NCI-H82 treated with DMSO at 0.1 percent for 48 hours (cell line): ENCODE results near the gene GCLC.
"Not testable (repeated sequence)": the region's sequence is repeated elsewhere in the genome, so short reads cannot be mapped to it uniquely, and the experiment has no call there.

Experiments
- DNase-seq: peaks from one replicate; lab custom pipeline; 2025; ENCODE audit not compliant: unreplicated experiment; lab: John Stamatoyannopoulos, UW

GCLC gene

DNA sequence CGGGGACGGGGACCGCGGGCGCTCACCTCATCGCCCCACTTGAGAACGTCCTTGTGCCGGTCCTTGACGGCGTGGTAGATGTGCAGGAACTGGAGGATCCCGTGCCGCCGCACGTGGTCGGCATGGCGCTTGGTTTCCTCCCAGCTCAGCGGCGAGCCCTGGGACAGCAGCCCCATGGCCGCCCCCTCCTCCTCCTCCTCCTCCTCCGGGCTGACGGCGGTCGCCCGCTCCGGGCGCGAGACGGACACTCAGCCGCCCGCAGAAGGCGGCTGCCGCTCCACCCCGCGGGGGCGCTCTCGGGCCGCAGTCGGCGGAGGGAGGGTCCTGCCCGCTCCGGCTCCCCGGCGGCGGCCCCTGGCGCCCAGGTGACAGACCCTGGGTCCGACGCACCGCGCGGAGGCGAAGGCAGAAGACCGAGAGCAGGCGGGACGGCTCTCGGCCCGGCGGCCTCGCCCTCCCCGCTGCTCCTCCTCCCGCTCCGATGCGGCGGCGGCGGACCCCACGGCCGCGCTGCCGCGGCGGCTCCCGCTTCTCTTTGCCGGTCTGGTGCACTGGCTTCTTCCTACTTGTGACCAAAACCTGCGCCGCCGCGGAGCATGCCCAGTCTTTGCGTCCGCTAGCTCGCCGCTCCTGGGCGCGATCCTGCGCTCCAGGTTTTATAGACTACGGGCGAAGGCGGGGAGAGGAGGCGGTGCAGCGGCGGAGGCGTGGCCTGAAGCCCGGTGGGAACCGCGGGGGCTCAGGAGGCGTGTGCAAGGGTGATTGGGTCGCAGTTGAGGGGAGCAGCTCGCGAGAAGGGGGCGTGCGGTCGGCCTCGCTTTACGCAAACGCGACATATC lies at the start of gene GCLC:
Gene GCLC, minus strand, starts transcription at position 632 of the 839 bp plus-strand sequence. Its CDS starts 456 bp downstream, at position 176.
- peak; percentile 88 for DNase-seq

DNA sequence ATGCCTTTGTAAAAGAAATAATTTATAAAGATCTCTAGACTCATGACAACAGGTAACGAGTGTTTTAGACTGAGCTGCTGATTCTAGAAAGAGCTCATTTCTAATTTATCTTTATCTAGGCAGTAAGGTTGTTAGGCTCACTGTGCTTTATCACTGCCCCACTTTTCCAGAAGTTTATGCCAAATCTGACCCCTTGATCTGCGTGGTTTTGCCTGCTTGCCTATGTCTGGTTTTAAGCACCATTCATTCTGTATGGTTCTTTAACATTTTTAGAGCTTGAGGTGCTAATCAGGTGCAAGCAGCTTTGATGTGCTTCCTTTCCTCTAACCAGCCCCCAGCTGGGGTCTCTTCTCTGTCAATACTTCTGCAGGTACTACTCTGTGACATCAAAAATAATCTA lies 49.7 kb upstream of the GCLC start:
- DNase-seq: no peak

DNA sequence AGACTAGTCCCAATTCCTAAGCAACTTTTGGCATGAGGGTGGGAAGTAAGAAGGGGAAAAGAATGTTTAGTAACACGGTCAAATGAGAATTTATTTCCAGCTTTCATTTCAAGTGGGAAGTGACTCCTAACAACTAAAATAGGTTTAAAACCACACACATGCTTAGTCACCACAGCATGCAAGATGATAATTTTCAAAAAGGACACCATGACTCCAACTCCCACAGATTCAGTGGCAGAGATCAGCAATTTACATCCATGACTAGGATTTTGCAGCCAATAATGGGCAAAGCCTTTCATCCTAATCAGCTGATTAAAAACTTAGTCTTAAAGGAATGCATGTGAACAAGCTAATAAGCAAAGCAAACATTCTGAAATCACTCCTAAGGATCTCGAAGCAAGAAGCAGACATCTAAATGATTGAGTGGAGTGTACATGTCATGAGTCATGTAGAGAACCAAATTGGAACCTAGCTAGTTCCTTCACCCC lies 48.1 kb upstream of the GCLC start:
- no peak for DNase-seq

DNA sequence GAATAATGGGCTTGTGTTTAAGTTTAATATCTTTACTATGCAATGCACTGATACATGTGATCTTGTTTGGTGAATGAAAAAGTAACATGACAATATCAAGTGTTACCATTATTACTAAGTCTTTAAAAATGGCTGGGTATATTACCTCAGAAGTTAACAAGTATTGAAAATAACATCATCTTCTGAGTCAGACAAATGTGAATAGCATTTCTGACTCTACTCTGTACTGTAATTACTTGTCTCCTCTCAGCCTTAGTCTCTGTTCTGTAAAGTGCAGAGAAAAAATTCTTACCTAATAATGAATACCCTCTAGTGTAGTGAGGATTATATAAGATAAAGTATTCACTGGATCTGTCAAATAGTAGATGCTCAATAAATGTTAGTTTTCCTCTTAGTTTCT lies 47.0 kb upstream of the GCLC start:
- DNase-seq: no peak

DNA sequence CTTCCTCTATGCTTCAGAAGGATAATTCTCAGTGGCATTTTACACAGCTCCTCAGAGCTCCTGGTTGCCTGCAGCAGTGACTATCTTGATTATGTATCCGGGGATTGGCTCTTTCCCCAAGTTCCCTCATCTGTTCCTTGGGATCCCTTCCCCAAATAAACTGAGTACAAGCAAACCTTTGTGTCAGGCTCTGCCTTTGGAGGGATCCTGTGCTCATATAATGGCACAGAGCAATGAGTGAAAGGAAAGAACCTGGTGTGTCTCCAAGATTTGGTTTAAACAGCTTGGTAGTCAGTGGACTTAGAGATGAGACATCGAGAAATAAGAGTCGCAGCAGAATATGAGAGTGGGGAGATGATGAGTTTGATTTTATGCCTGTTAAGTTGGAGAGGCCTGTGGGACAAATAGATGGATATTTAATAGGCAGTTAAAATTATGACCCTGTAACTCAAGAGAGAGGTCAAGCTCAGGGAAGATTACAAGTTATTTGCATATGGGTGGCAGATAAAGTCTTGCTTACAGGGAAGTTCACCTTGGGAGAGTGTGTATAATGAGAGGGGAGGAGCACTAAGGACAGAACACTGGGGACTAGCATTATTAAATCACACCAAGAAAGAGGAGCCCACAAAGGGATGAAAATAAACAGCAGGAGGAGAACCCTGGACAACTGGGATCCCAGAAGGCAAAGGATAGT lies 44.1 kb upstream of the GCLC start:
- no peak for DNase-seq

DNA sequence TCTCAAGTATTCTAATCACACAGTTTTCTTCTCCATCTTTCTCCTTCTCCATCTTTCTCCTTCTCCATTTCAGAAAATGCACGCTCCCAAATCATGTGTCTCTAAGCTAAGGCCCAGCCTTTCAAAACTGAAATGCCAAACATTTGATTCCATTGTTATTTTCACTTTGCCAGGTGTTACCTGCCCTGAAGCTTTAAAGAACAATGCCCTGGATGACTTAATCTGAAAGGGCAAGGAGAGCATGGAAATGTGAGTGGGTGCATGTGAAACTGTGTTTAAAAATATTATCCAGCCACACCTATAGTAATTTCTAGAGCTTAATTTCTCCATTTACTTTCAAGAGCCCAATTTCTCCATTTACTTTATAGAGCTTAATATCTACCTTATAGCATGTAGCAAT lies 42.4 kb upstream of the GCLC start:
- no peak for DNase-seq

DNA sequence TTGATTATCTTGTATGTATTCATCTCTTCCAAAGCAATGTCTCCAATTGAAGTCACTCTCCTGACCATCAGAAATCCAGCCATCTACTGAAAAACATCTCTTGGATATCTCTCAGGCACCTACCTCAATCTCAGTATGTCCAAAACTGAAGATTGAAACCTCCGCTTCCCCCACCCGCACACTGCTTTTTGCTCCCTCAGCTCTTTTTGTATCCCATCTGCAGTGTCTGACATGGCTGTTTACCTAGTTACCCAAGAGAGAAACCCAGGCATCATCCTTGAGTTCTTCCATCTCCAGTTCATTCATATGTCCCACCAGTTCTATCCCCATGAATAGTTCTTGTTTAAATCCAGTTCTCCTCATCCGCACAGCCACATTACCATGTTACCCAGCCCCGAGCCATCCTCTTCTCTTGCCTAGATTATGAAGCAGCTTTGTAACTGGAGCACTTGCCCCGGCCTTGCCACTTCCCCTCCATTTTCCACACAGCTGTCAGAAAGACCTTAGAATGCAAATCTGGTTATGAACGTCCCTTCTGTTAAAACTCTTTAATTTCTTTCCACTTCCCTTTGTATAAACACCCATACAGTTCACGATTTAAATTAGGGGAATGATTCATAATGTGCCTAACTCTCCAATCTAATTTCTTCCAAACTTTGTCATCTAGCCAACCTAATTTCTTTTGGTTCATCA lies 40.5 kb upstream of the GCLC start:
- no peak for DNase-seq

DNA sequence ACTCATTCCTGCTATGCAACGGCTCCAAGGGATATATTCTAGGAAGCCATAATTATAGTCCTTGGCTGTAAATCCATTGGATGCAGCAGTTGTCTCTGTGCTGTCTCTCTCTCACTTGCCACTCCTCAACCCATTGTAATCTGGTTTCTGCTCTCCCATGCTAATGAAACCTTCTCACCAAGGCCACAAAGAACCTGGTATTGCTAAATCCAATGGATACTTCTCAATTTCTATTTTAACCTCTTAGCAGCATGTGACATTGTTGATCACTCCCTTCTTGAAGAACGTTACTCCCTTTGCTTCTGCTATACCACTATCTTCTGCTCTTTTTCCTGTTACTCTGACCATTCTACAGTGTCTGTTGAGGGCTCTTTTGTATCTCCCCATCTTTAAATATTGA lies 39.8 kb upstream of the GCLC start:
- no peak for DNase-seq

DNA sequence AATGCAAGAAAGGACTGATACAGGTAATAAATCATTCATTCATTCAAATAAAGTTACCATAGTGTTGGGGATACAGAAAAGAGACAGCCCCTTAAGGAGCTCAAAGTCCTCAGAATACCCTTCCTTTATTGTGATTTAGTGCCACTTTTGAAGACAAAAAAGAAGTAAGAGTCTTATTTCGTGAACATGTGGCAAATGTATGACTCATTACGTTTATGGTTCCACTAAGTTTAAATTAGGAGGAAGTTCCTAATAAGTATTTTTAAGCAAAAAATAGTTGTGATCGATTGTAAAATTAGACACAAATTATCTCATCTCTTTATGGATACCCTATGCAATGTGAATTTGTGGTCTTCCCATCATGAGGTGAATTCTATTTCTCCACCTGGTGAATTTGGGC lies 38.5 kb upstream of the GCLC start:
- DNase-seq: no peak

DNA sequence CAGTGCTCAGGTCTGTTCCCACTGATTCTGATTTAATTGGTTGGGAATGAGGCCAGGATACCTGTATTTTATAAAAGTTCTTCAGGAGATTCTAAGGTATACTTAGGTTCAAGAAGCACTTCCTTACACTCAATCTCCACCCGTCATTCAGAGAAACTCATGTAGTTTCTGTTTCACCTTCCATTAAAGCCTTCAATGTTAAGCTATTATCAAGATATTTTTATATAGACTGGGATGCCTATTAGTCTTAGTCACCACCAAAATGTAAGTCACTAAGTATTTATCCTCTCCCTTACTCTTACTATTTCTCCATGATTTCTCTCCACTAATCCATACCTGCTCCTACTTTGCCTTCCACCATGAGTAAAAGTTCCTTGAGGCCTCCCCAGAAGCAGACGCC lies 38.1 kb upstream of the GCLC start:
- DNase-seq: no peak

DNA sequence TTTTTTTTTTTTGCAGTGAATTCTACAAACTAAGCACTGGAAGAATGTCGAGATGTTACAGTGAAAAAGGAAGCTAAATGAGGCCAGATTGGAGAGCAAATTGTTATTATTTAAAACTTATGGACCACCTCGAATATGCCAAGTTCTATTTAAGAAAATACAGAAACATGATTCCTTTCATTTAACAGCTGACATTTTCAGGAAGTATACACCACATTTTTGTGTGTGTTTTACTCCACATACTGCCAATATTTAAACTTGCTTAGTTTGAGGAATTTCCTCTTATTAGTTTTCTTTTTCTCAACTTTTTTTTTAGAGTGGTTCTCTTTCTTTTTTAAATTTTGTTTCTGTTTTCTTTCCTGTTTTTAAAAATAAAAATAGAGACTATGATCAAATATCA lies 37.0 kb upstream of the GCLC start:
- DNase-seq: no peak

DNA sequence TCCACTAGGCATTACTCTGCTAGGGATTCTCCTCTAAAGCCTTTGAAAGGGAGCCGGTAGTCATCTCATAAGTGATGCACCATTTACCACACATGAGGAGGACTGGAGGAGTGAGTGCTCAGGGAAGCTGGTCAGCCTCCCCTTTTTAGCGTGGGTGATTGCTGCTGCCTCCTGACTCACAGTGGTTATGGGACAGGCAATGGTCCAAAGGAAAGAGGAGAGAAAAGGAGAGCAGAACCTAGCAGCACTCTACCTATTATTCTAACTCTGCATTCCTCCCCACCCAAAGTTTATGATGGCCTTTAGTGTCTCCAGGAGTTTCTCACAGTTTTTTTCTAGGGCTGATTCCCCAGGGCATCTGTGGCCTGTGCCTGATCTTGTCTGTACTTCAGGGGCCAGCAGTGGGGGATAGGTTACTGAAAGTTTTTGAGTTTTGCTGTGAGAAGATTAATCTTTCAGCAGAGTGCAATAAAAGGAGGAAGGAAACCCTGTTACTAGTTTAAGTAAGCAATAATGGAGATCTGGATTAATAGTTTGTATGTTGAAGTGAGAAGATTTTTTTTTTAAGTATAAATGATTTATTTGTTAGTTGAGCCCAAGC lies 36.4 kb upstream of the GCLC start:
- DNase-seq: peak; percentile 36

DNA sequence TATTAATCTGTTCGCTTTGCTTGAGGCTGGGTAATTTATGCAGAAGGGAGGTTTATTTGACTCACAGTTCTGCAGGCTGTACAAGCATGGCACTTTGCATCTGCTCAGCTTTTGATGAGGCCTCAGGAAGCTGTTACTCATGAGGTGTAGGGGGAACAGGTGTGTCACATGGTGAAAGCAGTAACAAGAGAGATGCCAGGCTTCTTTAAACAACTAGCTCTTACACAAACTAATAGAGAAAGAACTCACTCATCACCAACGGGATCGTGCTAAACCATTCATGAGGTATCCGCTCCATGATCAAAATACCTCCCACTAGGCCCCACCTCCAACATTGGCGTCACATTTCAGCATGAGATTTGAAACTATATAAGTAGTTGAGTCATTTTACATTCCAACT lies 34.4 kb upstream of the GCLC start:
- no peak for DNase-seq

DNA sequence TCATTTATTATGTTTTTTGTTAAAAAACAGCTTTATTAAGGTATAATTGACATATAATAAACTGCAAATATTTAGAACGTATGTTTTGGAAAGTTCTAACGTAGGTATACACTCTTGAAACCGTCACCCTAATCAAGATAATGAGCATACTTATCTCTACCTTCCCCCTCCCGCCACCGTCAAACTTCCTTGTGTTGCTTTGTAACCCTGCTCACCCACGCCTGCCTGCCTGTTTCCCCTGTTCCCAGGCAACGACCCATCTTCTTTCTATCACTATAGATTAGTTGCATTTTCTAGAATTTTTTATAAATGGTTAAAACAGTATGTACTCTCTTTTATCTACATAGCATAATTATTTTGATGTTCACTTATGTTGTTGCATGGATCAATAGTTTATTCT lies 33.5 kb upstream of the GCLC start:
- no peak for DNase-seq

DNA sequence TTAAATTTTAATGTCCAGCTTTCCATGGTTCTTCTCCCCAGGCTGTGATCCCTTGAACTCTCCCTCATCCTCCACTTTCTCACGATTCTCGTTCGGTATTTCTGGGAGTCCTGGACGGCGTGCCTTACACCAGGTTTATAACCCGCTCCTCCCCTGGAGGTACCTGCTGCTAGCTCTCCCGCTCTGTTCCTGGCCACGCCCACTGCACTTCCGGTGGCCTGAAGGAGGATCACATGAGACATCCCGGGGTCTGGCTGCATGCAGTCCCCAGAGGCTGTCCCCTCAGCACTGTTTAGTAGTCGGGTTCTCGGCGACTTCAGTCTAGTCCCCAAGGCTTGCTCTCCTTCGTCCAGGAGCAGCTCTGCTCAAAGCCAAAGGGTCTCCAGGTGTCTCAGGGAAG lies 28.4 kb upstream of the GCLC start:
- DNase-seq: no peak

DNA sequence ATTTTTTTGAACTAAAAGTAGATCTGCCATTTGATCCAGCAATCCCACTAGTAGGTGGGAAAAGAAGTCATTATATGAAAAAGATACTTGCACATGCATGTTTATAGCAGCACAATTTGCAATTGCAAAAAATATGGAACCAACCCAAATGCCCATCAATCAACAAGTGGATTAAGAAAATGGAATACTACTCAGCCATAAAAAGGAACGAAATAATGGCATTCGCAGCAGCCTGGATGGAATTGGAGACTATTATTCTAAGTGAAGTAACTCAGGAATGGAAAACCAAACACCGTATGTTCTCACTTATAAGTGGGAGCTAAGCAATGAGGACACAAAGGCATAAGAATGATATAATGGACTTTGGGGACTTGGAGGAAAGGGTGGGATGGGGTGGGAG lies 27.5 kb upstream of the GCLC start:
- DNase-seq: not testable (repeated sequence)

DNA sequence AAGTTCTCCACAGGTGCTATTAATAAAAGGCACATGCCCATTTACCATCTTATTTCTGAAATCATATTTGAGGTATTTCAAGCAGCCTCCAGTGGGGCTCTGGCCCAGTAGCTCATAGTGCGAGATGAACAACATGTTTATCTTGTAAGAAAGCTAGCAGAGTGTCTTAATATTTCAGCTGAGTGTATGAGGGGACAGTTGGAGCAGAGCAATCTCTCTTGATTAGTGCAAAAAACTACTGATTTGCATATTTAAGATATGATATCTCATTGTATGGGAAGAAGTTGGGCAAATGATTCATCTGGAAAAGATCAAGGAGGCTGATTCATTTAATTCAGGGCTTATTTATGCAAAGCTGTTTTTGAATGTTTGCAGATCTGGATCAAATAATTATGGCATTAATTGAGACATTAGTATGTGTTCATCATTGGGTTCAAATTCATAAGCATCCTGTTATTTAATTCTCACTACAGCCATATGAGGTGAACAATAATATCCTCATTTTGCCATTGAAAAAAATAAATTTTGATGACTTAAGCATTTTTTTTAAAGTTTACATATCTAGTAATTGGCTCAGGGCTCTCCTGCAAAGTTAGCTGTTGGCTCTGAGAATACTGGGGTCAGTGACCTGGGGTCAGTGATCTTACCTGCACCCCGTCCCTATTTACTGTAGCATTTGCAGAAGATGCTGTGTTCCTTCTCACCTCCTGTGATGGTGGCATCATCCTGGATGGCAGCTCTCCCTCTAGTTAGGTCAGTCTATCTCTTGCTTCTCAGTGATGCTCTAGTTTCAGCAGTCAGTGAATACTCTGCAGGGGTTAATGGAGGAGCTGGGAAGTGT lies 24.1 kb upstream of the GCLC start:
- no peak for DNase-seq

DNA sequence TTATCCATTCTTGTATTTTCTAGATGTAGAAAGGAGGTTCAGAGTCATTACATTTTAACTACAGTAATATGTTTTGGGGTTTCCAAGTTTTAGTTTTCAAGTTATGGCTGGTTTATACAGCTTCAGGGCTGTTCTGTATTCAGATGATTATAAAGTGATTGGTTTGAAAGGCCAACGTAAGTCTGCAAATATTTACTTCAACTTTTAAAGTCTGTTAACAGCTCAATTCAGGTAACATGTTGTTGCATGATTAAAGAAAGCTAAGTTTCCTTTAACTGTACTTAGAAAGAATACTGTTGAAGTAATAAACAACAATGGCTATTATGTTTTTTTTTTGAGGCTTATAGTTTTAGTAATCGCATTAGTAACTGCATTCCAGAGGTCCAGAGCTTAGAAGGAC lies 22.8 kb upstream of the GCLC start:
- DNase-seq: peak; percentile 4

DNA sequence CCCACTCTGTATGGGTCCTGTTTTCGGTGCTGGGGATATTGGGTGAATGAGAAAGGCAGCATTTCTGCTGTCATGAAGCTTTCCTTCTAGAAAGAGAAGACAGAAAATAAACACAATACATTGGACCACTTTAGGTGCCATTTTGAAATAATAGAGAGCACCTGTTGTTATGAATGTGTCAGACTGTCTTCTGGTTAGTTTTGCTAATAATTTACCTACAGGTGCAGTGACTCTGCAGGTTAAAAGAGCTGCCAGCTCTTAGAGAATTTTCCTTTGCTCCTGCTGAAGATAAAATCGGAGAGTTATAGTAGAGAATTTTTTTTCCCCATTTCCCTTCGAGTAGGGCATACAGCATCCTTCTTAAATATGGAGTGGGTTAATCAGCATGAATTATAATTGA lies 21.9 kb upstream of the GCLC start:
- DNase-seq: no peak

DNA sequence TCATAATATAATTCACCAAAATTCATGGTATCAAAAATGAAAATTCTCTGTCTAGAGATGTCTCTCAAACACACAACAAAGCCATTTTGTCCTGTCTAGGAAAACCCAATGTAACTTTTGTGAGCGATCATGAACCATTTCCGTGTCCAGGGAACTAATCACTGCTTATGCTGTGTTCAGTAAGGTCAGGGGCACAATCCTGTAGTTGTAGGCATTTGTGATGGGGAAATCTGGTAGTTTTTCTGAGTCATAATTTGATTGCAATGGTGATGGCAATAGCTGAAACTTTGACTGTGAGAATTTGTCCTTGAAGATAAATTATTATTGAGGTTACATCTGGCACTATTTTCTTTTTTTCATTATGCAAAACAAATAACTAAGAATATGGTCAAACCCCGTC lies 21.0 kb upstream of the GCLC start:
- DNase-seq: no peak
